Heart right ventricle (tissue), 16 donors: ENCODE measurements around the gene RIBC2. TPM values are rescaled to one million over a fixed set of nuclear protein-coding genes. Genes with fewer than 3 reads are reported as not detected.

Experiments used
- ATAC-seq, 8 donors: fragments of 200-7000 bp; cut with Tn5 transposase; one replicate each; pipeline ENCODE4 v1.9.1; 2020; ENCODE audit warnings: mild to moderate bottlenecking in 8 of 8, moderate library complexity in 8 of 8, moderate number of reproducible peaks in 1 of 8
- DNase-seq, 2 donors: peaks; one replicate each; pipeline ENCODE4 v3.0.0-alpha.2; 2020
- H3K27ac ChIP-seq, 10 donors: fragments of 200-600 bp; sonication (generic) in 2 of 10; one replicate each; pipeline versions ENCODE4 v1.5.0 to v1.8.0; 2020 to 2022; ENCODE audit warnings: mild to moderate bottlenecking in 3 of 10
- H3K27me3 ChIP-seq, 7 donors: fragments of 200-600 bp; one replicate each; pipeline ENCODE4 v1.8.0; 2021 to 2022; ENCODE audit warnings: mild to moderate bottlenecking in 2 of 7
- H3K36me3 ChIP-seq, 9 donors: fragments of 200-600 bp; sonication (generic) in 1 of 9; one replicate each; pipeline versions ENCODE4 v1.5.0 to v1.8.0; 2020 to 2022; ENCODE audit warnings: mild to moderate bottlenecking in 2 of 9
- H3K4me1 ChIP-seq, 9 donors: fragments of 200-600 bp; sonication (generic) in 1 of 9; one replicate each; pipeline versions ENCODE4 v1.5.0 to v1.8.0; 2020 to 2022; ENCODE audit warnings: mild to moderate bottlenecking in 4 of 9
- H3K4me3 ChIP-seq, 10 donors: fragments of 200-600 bp; sonication (generic) in 2 of 10; one replicate each; pipeline versions ENCODE4 v1.5.0 to v1.8.0; 2020 to 2022; ENCODE audit warnings: mild to moderate bottlenecking in 7 of 10, moderate library complexity in 2 of 10
- H3K9me3 ChIP-seq, 11 donors: fragments of 200-600 bp in 10 of 11; sonication (generic) in 2 of 11; one replicate each; pipeline versions ENCODE4 v1.5.0 to v1.8.0; 2013 to 2022; ENCODE audit warnings: mild to moderate bottlenecking in 2 of 11, control low read depth in 1 of 11, moderate library complexity in 1 of 11
- WGBS, 2 donors: extraction: QIAGEN DNeasy Blood & Tissue Kit; methylation state at CpG; one replicate each; pipeline ENCODE4 v1.1.7; 2013; ENCODE audit warnings: inconsistent platforms in 1 of 2; 5-methylcytosine and 5-hydroxymethylcytosine counted together
- intact Hi-C, 10 donors: fragments of 100-400 bp; cut with DNase I; formaldehyde crosslinking; loops; one replicate each; pipeline versions ENCODE4 v1.11.1 to v1.14.2; 2022
- polyA plus RNA-seq, 2 donors: library from polyadenylated mRNA; stranded (reverse); fragments of 200-250 nt; gene quantifications; one replicate each; pipeline ENCODE4 v1.2.3, GENCODE V29; 2013
- total RNA-seq, 10 donors: library from RNA; stranded (reverse); fragmentation: NEBNext Ultra II Directional in 3 of 10; extraction: Animal tissue kit (Norgen Biotek cat#: 25700) in 3 of 10; gene quantifications; one replicate each; pipeline versions ENCODE4 v1.2.1 to v1.2.4, GENCODE V29; 2021 to 2023
- TF ChIP-seq, protein P1 (sequence below), 9 donors: fragments of 200-600 bp; sonication (generic) in 2 of 9; IDR thresholded peaks; one replicate each; pipeline versions ENCODE4 v1.5.0 to v1.8.0; 2021 to 2022; ENCODE audit warnings: antibody characterized with exemption in 9 of 9, mild to moderate bottlenecking in 5 of 9, moderate library complexity in 1 of 9
- donor health status: Arrhythmogenic right ventricular cardiomyopathy.
- donor health status: ischemic (EF 13 %, LVEDD 7.1; RV severe dilation, severe dysfunction).
- donor health status: healthy with polysubstance abuse.
- donor health status: DM: no; HTN: yes; CAD: no.
- donor health status: DM: no; HTN: no; CAD: no.
- donor health status: ischemic (EF 25% LVEDD 6.9; RV normal size, moderate dysfunction).
- donor health status: ischemic (EF 25% LVEDD 5.7; RV mildly dilated, moderate dysfunction).
- donor health status: healthy.
- donor health status: DM: yes; HTN: yes; CAD: no.
- donor health status: Ischemic cardiomyopathy.
- donor health status: ischemic (EF 35%, LVEDD 5.7; RV mildly dilated, moderate dysfunction).
- donor health status: nonischemic (EF 11% LVEDD 7.7; RV severe dilation, severe dysfunction).
- donor health status: DM: yes; HTN: yes; CAD: no.
- donor health status: PGD.
- donor health status: ischemic (EF 29% LVEDD 5.4; RV normal size, mild dysfunction).
- donor health status: nonischemic (EF 23%, LVEDD 6.1; RV moderate dilation, normal function).

Gene RIBC2
- total and polyA plus RNA-seq, 12 donors, result 0.06 to 1.2 (median 0.20) TPM; not detected in 9

DNA sequence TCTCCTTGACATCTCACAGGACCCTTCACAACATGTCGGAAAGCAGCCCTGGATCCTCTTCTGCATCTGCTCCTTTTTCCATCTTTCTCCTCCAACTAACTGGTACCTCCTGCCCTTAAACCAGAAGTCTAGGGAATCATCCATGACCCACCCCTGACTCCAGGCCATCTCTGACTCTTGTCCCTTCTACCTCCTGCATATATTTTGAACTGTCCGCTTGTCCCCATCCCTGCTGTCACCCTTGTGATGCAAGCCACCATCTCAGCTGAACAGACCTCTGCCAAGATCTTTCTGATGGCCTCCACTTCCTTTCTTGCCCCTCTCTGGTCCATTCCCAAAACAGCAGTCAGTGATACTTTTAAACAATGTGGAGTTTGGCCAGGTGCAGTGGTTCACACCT is 7.0 kb downstream of the RIBC2 start:
- intact Hi-C loops, result loop anchor here in 1 of 10 donors (5.0 kb wide), 1 partner anchor 103 kb away; no protein-coding TSS in a partner anchor
- no peak for DNase-seq
- no peak for ATAC-seq
- H3K36me3 ChIP-seq, result no peaks in the 10 kb centered on the region
- peaks cover 0 to 16% (median 0%) of the 10 kb centered on the region in 9 donors for H3K4me1 ChIP-seq
- no peaks in the 10 kb centered on the region for H3K9me3 ChIP-seq
- WGBS, 2 donors, result 98 to 100% methylated on average over 2 of the region's 2 CpGs
- no peaks in the 10 kb centered on the region for H3K27me3 ChIP-seq
- H3K27ac ChIP-seq, result no peak overlapping the region
- TF ChIP-seq, protein P1, sequence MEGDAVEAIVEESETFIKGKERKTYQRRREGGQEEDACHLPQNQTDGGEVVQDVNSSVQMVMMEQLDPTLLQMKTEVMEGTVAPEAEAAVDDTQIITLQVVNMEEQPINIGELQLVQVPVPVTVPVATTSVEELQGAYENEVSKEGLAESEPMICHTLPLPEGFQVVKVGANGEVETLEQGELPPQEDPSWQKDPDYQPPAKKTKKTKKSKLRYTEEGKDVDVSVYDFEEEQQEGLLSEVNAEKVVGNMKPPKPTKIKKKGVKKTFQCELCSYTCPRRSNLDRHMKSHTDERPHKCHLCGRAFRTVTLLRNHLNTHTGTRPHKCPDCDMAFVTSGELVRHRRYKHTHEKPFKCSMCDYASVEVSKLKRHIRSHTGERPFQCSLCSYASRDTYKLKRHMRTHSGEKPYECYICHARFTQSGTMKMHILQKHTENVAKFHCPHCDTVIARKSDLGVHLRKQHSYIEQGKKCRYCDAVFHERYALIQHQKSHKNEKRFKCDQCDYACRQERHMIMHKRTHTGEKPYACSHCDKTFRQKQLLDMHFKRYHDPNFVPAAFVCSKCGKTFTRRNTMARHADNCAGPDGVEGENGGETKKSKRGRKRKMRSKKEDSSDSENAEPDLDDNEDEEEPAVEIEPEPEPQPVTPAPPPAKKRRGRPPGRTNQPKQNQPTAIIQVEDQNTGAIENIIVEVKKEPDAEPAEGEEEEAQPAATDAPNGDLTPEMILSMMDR (IDR thresholded peaks at IDR 0.05), result no peak
- H3K4me3 ChIP-seq, result no peak overlapping the region

- H3K27me3 ChIP-seq, result no peaks in the 10 kb centered on the region
- H3K4me3 ChIP-seq, result no peak overlapping the region
- peaks cover 0 to 16% (median 0%) of the 10 kb centered on the region in 9 donors for H3K4me1 ChIP-seq
- no peak overlapping the region for H3K27ac ChIP-seq
- TF ChIP-seq, protein P1 (IDR thresholded peaks at IDR 0.05), result no peak
- 70 to 78% methylated on average over 2 of the region's 2 CpGs for WGBS, 2 donors
- DNase-seq, result no peak
- no peaks in the 10 kb centered on the region for H3K9me3 ChIP-seq
- no peaks in the 10 kb centered on the region for H3K36me3 ChIP-seq
- intact Hi-C loops, result loop anchor here in 1 of 10 donors (5.0 kb wide), 1 partner anchor 104 kb away; no protein-coding TSS in a partner anchor
- ATAC-seq, result no peak
Observed at GRCh38 chr22:45421349-45422055, 8.0 kb downstream of the RIBC2 start.

GRCh38 chr22:45422237-45422983 is 8.9 kb downstream of the RIBC2 start:
- Histone ChIP-seq H3K36me3 (no peaks in the 10 kb centered on the region), H3K27me3 (peaks cover 0 to 4% (median 0%) of the 10 kb centered on the region in 7 donors), H3K4me3 (no peak overlapping the region), H3K4me1 (peaks cover 0 to 16% (median 0%) of the 10 kb centered on the region in 9 donors), H3K9me3 (peaks cover 0 to 8% (median 0%) of the 10 kb centered on the region in 11 donors), H3K27ac (no peak overlapping the region)
- intact Hi-C loops, result loop anchor here in 1 of 10 donors (5.0 kb wide), 1 partner anchor 105 kb away; no protein-coding TSS in a partner anchor
- DNase-seq (no peak), ATAC-seq (no peak)
- 88 to 95% methylated on average over 14 of the region's 14 CpGs for WGBS, 2 donors
- TF ChIP-seq, protein P1 (IDR thresholded peaks at IDR 0.05), result no peak

DNA sequence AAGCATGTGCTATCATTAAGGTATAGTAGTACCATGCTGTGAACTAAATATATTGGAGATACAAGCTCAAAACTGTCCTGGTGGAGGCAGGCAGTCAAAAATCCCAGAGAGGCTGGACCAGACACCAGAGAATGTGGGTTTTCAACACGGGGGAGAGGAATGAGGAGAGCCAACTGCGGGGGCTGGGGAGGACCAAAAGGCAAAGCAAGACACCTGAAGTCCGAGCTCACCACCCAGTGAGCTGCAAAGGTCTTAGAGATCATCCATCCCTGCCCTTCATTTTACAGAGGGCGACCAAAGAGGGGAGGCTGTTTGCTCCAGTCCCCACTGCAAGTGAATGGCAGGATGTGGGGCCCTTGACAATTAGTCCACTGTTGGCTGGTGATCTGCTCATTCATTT is 10.0 kb downstream of the RIBC2 start:
- TF ChIP-seq, protein P1 (IDR thresholded peaks at IDR 0.05), result no peak
- H3K9me3 ChIP-seq, result peaks cover 0 to 8% (median 0%) of the 10 kb centered on the region in 11 donors
- DNase-seq, result no peak
- intact Hi-C loops, result loop anchor here in 1 of 10 donors (5.0 kb wide), 1 partner anchor 106 kb away; no protein-coding TSS in a partner anchor
- no peak overlapping the region for H3K4me3 ChIP-seq
- H3K27ac ChIP-seq, result no peak overlapping the region
- peaks cover 0 to 4% (median 0%) of the 10 kb centered on the region in 7 donors for H3K27me3 ChIP-seq
- H3K36me3 ChIP-seq, result no peaks in the 10 kb centered on the region
- H3K4me1 ChIP-seq, result peaks cover 0 to 16% (median 0%) of the 10 kb centered on the region in 9 donors
- ATAC-seq, result no peak
- WGBS, 2 donors, result 81 to 85% methylated on average over 4 of the region's 4 CpGs
